GM18502 (cell line): ENCODE data around the gene MAP2.

Experiments
- ATAC-seq: cut with Tn5 transposase; IDR thresholded peaks from one replicate; pipeline ENCODE4 v1.9.1; 2021; ENCODE audit warnings: mild to moderate bottlenecking; ENCODE audit not compliant: unreplicated experiment, poor library complexity

The MAP2 gene

DNA sequence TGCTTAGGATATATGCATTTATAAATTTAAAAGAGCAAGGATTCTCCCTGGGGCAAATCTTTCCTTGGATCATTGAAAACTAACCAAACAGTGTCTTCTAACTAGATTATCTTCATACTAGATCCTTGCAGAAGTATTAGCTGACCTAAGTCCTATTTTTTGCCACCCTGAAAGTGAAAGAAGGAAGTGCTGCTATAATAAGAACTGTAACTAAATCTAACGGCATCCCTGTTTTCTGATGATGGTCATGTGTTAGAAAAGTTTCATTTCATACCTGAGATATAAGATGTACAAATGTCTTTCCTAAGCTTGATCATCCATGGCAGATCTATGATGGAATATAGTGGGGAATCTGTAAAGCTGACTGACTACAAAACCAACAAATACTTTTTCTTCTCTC, 102.7 kb downstream of the MAP2 start:
- peak; percentile 45 for ATAC-seq

GRCh38 chr2:209529579-209529978, 105.7 kb downstream of the MAP2 start:
- ATAC-seq, result no peak

DNA sequence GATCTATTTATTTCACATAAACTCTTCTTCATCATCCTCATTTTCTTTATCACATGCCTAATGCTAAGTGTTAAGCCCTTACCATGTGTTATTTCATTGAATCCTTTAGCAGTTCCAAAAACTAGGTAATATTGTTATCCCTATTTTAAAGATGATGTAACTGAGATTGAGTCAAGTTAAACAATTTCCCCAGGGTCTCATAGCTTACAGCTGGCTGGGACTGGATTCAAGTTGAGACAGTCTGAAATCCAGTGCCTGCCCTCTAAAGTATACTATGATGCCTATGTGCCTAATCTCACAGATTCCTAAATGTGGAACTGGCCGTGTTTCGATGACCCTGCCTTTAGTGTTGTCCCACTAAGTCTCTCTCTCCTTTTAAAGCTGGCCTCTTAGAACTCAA, 108.5 kb downstream of the MAP2 start:
- no peak for ATAC-seq

DNA sequence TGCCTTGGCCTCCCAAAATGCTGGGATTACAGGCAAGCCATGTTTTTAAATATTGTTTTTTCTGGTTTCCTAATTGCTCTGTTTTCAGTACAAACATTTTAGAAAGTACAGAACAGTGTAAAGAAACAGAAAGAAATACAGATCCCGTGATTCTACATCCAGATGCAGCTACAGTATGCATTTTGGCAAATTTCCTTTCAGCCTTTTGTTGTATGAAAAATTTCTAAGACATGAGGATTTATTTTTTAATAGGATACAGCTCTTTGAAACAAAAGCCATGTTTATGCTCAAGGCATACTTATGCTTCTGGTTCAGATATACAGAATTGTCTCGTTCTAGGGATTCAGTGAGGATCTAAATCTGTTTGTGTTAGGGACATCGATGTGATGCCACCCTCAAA, 109.5 kb downstream of the MAP2 start:
- ATAC-seq, result no peak

DNA sequence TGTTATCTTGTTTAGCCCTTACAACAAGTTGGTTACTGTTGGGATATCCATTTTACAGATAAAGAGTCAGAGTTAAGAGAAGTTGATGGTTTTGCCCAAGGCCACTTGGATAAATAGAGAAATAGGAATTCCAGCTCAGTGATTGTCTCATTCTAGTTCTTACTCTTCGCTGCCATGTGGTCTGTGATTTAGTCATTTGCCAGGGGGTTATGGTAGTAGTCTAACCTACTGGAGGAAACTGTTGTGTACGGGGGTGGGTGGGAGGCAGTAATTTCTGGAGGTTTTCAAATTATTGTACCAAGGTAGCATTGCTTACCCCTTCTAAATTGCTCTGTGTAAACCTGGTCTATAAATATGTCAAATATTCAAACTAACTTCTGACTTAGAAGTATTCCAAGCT, 110.4 kb downstream of the MAP2 start:
- ATAC-seq, result peak; percentile 87

GRCh38 chr2:209536363-209536762, 112.5 kb downstream of the MAP2 start:
- no peak for ATAC-seq

- no peak for ATAC-seq
These were observed 123.9 kb downstream of the MAP2 start for GRCh38 chr2:209547726-209548125.

GRCh38 chr2:209549589-209549988, 125.7 kb downstream of the MAP2 start:
- no peak for ATAC-seq

DNA sequence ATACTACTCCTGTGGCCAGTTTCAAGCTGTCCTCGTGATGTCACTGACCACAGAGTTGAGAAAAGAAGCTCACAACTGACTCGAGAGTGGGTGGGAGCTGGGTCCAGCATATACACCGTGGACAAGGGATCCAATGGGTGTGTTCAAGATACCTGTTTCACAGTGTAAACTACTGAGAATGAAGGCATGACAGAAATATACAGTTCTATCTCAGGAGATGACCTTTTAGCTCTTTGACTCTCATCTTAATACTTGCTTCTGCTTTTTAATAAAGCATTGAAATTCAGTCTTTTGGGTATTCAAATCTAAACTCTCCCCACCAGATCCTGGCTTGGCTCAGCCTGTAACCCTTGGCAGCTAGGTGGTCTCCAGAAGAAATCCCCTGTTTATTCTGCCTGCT, 130.1 kb downstream of the MAP2 start:
- no peak for ATAC-seq

GRCh38 chr2:209556354-209556961, 132.6 kb downstream of the MAP2 start:
- ATAC-seq, result peak; percentile 72

GRCh38 chr2:209560911-209561310, 137.1 kb downstream of the MAP2 start:
- no peak for ATAC-seq

DNA sequence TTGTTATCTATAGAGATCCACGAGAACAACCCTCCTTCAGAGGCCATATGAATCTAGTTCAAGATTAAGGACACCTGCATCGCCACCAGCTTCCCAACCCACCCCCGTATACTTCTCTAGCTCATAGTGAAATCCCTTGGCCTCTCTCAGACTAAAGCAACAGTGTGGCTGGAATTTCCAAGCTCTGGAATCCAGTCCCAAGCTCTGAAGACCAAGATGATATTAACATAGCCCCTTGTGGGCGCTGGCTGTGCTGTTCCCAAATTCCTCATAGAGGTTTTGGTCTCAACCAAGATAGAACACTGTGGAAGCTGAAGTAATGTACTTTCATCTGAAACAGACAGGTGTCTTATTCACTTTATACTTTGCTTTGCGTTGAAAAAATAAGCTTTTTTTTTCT, 139.6 kb downstream of the MAP2 start:
- ATAC-seq, result no peak

DNA sequence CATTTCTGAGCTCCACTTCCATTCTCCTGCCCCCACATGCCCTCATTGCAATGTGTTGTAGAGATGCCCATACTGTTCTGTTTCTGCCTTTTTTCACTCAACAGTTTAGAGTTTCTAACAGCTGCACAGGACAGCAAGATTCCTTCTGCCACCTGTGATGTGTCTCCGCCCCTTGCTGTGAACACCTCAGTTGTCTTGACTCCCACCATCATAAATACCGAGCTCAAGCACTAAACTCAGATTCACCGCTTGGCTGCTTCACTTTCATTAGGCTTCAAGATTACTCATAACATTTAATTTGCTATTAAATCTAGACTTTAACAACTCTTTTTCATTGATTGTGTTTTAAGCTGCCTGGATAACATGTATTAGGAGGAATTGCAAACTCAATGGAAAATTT, 141.0 kb downstream of the MAP2 start:
- ATAC-seq, result no peak

DNA sequence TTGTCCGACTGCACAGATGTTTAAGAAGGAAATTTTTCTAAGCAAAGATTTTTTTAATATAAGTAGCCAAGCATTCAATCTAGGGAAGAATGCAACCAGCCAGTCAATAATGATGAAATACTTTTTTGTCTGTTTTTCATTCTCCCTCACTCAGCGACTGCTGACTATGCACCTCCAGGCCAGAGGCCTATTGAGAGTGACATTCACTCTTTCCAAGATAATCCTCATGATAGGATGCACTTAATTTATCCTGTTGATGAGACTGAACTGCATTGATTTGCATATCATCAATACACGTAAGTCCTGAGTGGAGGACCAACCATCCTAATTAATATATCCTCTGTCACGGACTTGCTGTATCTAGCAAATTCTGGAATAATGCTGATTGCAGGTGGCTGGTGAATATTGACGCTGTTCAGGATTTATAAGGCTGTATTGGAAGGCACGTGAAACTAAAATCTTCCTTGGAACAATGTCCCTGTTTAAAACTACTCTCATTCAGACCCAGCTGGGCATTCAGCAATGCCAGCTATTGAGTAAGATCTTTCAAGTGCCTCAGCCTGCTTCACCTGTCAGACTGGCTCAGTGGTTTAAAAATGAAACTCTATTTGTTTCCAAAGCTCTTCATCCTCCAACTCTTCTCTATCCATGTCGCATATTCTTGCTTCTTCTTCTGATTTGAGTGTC, 142.2 kb downstream of the MAP2 start:
- no peak for ATAC-seq

DNA sequence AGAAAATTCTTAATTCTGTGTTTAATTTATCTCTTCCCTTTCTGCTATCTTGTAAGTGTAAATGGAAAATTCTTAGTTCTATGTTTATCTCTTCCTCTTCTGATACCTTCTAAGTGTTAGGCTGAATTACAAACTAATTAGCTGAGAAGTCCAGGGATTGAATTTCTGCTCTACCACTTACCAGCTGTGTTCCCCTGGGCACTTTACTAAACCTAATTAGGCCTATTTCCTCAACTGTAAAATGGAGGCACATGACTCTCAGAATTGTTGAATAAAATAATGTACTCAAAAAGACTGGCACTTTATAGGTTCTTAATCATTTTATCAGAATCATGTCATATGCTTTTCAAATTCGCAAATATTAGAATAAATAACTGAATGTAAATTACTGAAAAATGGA, 146.3 kb downstream of the MAP2 start:
- ATAC-seq, result no peak

- ATAC-seq, result no peak
These were observed 150.7 kb downstream of the MAP2 start for GRCh38 chr2:209574515-209574914.

DNA sequence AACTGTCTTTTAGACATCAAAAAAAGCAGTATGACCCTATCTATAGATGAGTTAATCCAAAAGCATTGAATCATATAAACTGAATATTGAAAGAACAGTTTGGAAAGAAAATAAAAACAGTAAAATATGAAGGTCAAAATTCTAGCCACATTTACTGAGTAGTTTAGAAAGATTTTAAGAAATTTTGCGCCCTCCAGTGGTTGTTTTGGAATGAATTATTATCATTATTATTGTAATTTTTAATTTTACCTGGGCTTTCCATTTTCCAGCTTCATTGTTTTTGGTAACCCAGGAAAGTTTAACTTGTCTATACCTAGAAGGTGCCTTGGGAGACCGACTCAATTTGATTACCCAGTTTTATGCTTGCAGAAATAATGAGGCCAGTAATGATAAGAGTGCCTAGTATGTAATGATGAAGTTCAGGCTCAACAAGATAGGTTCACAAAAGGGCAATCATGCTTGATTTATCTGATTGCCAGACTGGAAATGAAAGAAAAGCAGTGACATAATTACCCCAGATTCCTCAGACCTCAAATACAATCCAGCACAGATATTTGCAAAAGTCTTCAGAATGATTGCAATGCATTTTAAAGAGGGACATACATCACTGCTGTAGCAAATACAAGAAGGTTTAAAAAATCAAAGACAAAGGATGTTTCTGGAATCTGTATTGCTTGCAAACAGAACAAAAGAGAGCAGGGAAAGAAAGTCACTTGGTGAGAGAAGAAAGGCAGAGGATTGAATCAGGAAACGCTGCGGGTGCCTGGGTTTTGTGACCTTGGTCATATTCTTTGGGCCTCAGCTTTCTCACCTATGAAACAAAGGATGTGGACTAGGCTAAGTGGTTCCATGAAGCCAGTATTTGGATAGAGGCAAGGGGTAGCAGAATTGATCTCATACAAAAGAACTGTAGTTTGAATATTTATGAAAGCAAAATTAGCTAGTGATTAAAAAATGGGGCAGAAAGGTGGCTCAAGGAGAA, 153.8 kb downstream of the MAP2 start:
- no peak for ATAC-seq

GRCh38 chr2:209578394-209579001, 154.7 kb downstream of the MAP2 start:
- ATAC-seq, result no peak

GRCh38 chr2:209579230-209579749, 155.4 kb downstream of the MAP2 start:
- ATAC-seq, result no peak

- no peak for ATAC-seq
These were observed 157.2 kb downstream of the MAP2 start for GRCh38 chr2:209581040-209581439.

- no peak for ATAC-seq
These were observed 158.4 kb downstream of the MAP2 start for GRCh38 chr2:209582281-209582680.
